Smooth muscle cell (in vitro differentiated cells): ENCODE results near the gene SPPL3. TPM values are rescaled to one million over a fixed set of nuclear protein-coding genes. Genes with fewer than 3 reads are reported as not detected.

Experiments
- DNase-seq: peaks from one replicate; lab custom pipeline; 2025; ENCODE audit not compliant: unreplicated experiment; lab: John Stamatoyannopoulos, UW
- H2AFZ ChIP-seq: fragments of 200-600 bp; sonication (generic); 2 replicates; pipeline ENCODE4 v1.6.0; 2016; ENCODE audit warnings: antibody characterized with exemption, low read depth, mild to moderate bottlenecking
- H3F3A ChIP-seq: fragments of 200-600 bp; sonication (generic); 2 replicates; pipeline ENCODE4 v1.6.0; 2017; ENCODE audit warnings: antibody characterized with exemption, low read depth
- H3K27ac ChIP-seq: fragments of 200-600 bp; sonication (generic); 2 replicates; pipeline ENCODE4 v1.5.1; 2016; ENCODE audit warnings: low read depth, mild to moderate bottlenecking
- H3K27me3 ChIP-seq: fragments of 200-600 bp; sonication (generic); 2 replicates; pipeline ENCODE4 v1.6.1; 2016; ENCODE audit warnings: low read depth, mild to moderate bottlenecking
- H3K36me3 ChIP-seq: fragments of 200-600 bp; sonication (generic); 2 replicates; pipeline ENCODE4 v1.5.1; 2016; ENCODE audit warnings: low read depth
- H3K4me1 ChIP-seq: fragments of 200-600 bp; sonication (generic); 2 replicates; pipeline ENCODE4 v1.5.1; 2016; ENCODE audit warnings: low read depth
- H3K4me2 ChIP-seq: fragments of 200-600 bp; sonication (generic); 2 replicates; pipeline ENCODE4 v1.6.0; 2016; ENCODE audit warnings: mild to moderate bottlenecking
- H3K4me3 ChIP-seq: fragments of 200-600 bp; sonication (generic); 2 replicates; pipeline ENCODE4 v1.5.1; 2016; ENCODE audit warnings: mild to moderate bottlenecking
- H3K79me2 ChIP-seq: fragments of 200-600 bp; sonication (generic); 2 replicates; pipeline ENCODE4 v1.6.0; 2016; ENCODE audit warnings: low read depth, mild to moderate bottlenecking
- H3K9ac ChIP-seq: fragments of 200-600 bp; sonication (generic); 2 replicates; pipeline ENCODE4 v1.6.0; 2016; ENCODE audit warnings: low read depth
- H3K9me3 ChIP-seq: fragments of 200-600 bp; sonication (generic); replicated peaks from 2 replicates; pipeline ENCODE4 v1.5.1; 2016; ENCODE audit warnings: low read depth
- H4K20me1 ChIP-seq: fragments of 200-600 bp; sonication (generic); 2 replicates; pipeline ENCODE4 v1.6.0; 2016; ENCODE audit warnings: low read depth
- CTCF ChIP-seq: fragments of 200-600 bp; sonication (generic); IDR thresholded peaks from 2 replicates; pipeline ENCODE4 v1.5.1; 2017; ENCODE audit warnings: borderline replicate concordance, mild to moderate bottlenecking, antibody characterized with exemption; ENCODE audit not compliant: insufficient read depth, poor library complexity, severe bottlenecking
- WGBS: methylation state at CpG from one replicate; pipeline ENCODE4 v1.1.7; 2016; ENCODE audit warnings: low lambda C conversion rate; 5-methylcytosine and 5-hydroxymethylcytosine counted together
- polyA plus RNA-seq: library from polyadenylated mRNA; unstranded; fragments of >200 nt; fragmentation: Nextera tagmentation; extraction: Ambion mirVana; gene quantifications from 2 replicates; pipeline ENCODE4 v1.2.1, GENCODE V29; 2016
- total RNA-seq: library from RNA; depleted of rRNA; stranded (reverse); fragments of >200 nt; gene quantifications from 2 replicates; pipeline ENCODE4 v1.2.3, GENCODE V29; 2014

The SPPL3 gene
- total and polyA plus RNA-seq, 2 experiments from 2014 or later: 22.5 to 27.0 TPM

GRCh38 chr12:120783197-120783596 is 121.0 kb downstream of the SPPL3 start:
- Histone ChIP-seq H3K4me2 (no peak overlapping the region), H3F3A (no peaks in the 10 kb centered on the region), H2AFZ (no peak overlapping the region), H3K4me3 (no peak overlapping the region), H3K9ac (no peak overlapping the region), H4K20me1 (peaks cover 6% of the 10 kb centered on the region), H3K79me2 (no peaks in the 10 kb centered on the region), H3K4me1 (no peaks in the 10 kb centered on the region), H3K36me3 (peaks cover 6% of the 10 kb centered on the region), H3K9me3 (no peaks in the 10 kb centered on the region), H3K27me3 (no peaks in the 10 kb centered on the region), H3K27ac (no peak overlapping the region)
- no peak for DNase-seq
- no peak for TF ChIP-seq CTCF
- WGBS: 81% methylated on average over 6 of the region's 6 CpGs

GRCh38 chr12:120775862-120776552 is 128.2 kb downstream of the SPPL3 start:
- TF ChIP-seq CTCF: peak; percentile 9
- WGBS: 71% methylated on average over 7 of the region's 7 CpGs
- Histone ChIP-seq H3K4me1 (peaks cover 6% of the 10 kb centered on the region), H2AFZ (no peak overlapping the region), H3K9me3 (no peaks in the 10 kb centered on the region), H4K20me1 (peaks cover 21% of the 10 kb centered on the region), H3K27ac (peak overlapping the region; percentile 1), H3K27me3 (no peaks in the 10 kb centered on the region), H3K9ac (no peak overlapping the region), H3F3A (peaks cover 11% of the 10 kb centered on the region), H3K4me3 (no peak overlapping the region), H3K4me2 (no peak overlapping the region), H3K36me3 (no peaks in the 10 kb centered on the region), H3K79me2 (no peaks in the 10 kb centered on the region)
- no peak for DNase-seq

- Histone ChIP-seq H3K4me1 (peaks cover 6% of the 10 kb centered on the region), H3K36me3 (no peaks in the 10 kb centered on the region), H3K79me2 (no peaks in the 10 kb centered on the region), H3F3A (peaks cover 11% of the 10 kb centered on the region), H3K9me3 (no peaks in the 10 kb centered on the region), H2AFZ (no peak overlapping the region), H4K20me1 (peaks cover 21% of the 10 kb centered on the region), H3K27me3 (no peaks in the 10 kb centered on the region), H3K9ac (no peak overlapping the region), H3K4me3 (no peak overlapping the region), H3K27ac (no peak overlapping the region), H3K4me2 (no peak overlapping the region)
- no peak for DNase-seq
- WGBS: 94% methylated on average over 7 of the region's 7 CpGs
- TF ChIP-seq CTCF: no peak
Observed at GRCh38 chr12:120774169-120774916, 129.8 kb downstream of the SPPL3 start.
